Left colon (tissue), 2 donors: ENCODE data around the gene HDAC9. TPM values are rescaled to one million over a fixed set of nuclear protein-coding genes. Genes with fewer than 3 reads are reported as not detected.

Experiments
- ATAC-seq: fragments of 200-7000 bp; cut with Tn5 transposase; one replicate; pipeline ENCODE4 v1.9.1; 2020; ENCODE audit warnings: mild to moderate bottlenecking, moderate library complexity
- DNase-seq, 2 donors: peaks; one replicate each; pipeline ENCODE4 v3.0.0-alpha.2; 2020
- intact Hi-C, 2 donors: fragments of 100-400 bp; cut with DNase I in 1 of 2; cut with micrococcal nuclease in 1 of 2; formaldehyde crosslinking; loops; one replicate each; pipeline versions ENCODE4 v1.11.2 to v1.14.0; 2022; cut with DNase I, micrococcal nuclease
- long read RNA-seq: library from polyadenylated mRNA; unstranded; transcript quantifications from one replicate; pipeline ENCODE4 v2.0.0, GENCODE V29; 2021
- total RNA-seq, 2 donors: library from RNA; stranded (reverse); fragmentation: NEBNext Ultra II Directional; extraction: Animal tissue kit (Norgen Biotek cat#: 25700); gene quantifications; one replicate each; pipeline ENCODE4 v1.2.1, GENCODE V29; 2021
- donor health status: DM: no; HTN: no; CAD: no.
- donor health status: DM: yes; HTN: yes; CAD: no.

Gene HDAC9
- 10 to 100 TPM; 12.3 to 21.7 TPM for total RNA-seq
- long read RNA-seq, partial matches to known transcripts, result 5 of 10 reads
- long read RNA-seq, other reads (novel, unspliced or antisense), result 4 of 10 reads

DNA sequence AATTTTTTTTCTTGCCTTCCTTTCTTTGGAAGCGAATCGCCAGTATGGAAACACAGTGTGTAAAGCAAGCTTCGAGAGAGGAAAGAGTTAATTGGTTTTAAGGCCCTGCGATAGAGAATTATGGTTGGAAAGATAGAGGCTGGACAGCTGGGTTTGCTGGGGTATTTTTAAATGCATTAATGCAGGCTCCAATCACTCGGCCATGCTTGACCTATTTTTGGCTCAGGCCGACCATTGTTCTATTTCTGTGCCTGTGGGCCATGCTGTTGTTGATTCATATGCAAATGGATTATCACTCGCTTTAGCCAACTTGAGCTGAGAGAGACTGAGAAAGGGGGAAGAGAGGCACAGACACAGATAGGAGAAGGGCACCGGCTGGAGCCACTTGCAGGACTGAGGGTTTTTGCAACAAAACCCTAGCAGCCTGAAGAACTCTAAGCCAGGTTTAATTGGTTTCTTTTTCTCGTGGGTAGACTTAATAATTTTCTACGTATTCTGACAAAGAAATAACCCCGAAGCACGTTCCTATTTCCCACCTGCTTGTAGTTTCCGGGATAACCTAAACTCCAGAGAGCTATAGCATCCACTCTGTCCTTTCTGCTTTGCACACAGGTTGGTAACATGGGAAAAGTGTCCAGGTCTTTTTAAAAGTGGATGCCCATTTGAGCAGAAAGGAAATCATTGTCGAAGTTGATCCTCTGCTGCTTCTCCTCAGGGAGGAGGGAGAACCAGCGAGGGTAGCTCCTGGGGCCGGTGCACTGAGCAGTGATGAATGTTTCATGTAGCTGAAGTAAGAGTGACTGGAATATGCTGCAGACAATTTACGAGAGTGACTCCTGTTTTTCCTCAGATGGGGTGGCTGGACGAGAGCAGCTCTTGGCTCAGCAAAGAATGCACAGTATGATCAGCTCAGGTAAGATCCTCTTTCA, at the start of gene HDAC9:
HDAC9 (plus strand) TSS at position 338 of the 929 bp plus-strand sequence; CDS start at position 892, 554 bp downstream.
- intact Hi-C loops, result no loop called here
- DNase-seq (peak in 1 of 2 donors; percentile 21), ATAC-seq (peak; percentile 29)

- DNase-seq, result no peak
- ATAC-seq, result no peak
- intact Hi-C loops, result no loop called here
These were observed 49.5 kb upstream of the HDAC9 start for GRCh38 chr7:18445916-18446520.

- ATAC-seq, result no peak
- no peak for DNase-seq
- intact Hi-C loops, result no loop called here
These were observed 45.5 kb upstream of the HDAC9 start for GRCh38 chr7:18450019-18450418.

DNA sequence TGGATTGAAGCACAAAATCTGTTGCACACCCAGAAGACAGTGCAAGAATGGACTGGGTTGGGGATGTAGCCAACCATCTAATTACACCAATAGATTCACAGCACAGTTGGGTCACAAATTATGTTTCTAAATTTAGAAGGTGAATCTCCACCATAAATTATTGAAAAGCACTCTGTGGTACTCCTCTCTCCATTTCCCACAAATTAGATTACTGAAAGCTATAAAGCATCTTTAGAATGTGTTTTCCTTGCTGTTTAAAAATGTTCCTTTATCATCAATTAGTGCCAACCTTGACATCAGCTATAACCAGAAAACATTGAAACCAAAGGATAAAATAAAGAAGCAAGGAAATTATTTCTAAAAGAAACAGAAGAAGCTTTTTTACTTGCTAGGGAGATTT, 39.9 kb upstream of the HDAC9 start:
- ATAC-seq, result no peak
- intact Hi-C loops, result no loop called here
- DNase-seq, result no peak

GRCh38 chr7:18457832-18458231, 37.7 kb upstream of the HDAC9 start:
- no peak for DNase-seq
- intact Hi-C loops, result no loop called here
- no peak for ATAC-seq

DNA sequence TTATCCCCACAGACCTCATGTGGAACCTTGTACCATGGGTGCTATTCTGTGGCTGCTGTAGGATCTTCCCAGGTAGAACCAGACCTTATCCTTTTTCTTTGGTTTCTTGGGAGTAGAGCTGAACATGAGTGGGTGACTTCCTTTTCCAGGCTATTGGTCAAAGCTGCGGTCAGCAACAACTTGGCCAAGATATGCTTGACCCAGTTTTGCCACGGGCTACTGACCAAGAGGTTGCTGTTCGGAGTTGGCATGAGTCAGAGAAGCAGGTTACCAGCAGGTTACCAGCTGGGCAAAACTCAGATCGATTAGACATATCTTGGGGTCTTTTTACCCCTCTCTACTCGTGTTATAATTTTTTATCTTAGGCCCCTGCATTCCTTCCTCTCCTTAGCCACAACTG, 36.7 kb upstream of the HDAC9 start:
- DNase-seq, result no peak
- no peak for ATAC-seq
- intact Hi-C loops, result no loop called here

DNA sequence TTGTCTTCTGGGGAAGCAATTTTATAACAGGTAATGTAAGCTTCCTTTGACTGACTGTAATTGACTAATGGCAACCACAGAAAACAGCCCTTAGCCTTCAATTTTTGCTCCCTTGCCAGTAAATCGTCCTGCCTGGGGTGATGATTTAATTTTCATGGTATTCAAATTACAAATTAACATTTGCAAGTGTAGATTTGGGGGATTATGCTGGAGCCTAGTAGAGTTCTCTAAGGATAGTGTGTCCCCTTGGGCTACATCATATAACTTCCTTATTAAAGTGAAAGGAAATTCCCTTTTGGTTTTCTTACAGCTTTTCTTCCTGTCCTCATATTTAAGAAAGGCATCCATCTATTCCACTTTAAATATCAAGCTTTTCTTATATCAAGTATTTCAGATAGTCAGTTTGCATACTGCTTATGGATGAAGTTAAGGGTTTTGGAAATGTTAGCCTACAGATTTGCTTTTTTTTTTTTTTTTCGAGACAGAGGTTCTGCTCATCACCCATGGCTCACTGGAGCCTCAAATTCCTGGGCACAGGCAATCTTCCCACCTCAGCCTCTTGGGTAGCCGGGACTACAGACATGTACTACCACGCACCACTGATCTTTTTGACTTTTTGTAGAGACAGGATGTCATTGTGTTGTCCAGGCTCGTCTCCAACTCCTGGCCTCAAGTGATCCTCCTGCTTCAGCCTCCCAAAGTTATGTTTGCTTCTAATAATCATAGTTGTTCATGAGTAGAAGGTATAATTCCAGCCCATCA, 35.9 kb upstream of the HDAC9 start:
- intact Hi-C loops, result no loop called here
- ATAC-seq, result no peak
- DNase-seq, result no peak

- DNase-seq, result no peak
- ATAC-seq, result no peak
- intact Hi-C loops, result no loop called here
These were observed 33.6 kb upstream of the HDAC9 start for GRCh38 chr7:18461785-18462467.

DNA sequence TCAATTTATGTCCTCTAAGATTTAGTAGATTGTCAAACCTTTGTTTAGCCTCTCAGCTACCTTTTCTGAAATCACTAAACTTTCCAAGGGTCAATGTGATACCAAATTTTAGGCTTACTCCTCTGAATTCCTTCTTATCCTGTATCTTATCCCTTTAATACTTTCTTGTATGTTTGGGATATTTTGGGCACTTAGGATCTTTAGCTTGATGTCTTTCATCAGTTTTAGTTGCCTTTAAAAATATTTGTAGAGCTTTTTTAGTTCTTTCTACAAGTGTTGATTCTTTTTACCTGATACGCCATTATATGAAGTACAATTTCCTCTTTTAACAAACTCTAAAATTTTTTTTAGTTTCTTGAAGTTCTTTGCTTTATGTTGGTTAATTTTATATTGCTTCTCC, 30.7 kb upstream of the HDAC9 start:
- intact Hi-C loops, result no loop called here
- ATAC-seq (no peak), DNase-seq (no peak)

GRCh38 chr7:18467011-18467410, 28.5 kb upstream of the HDAC9 start:
- ATAC-seq, result no peak
- no peak for DNase-seq
- intact Hi-C loops, result no loop called here

DNA sequence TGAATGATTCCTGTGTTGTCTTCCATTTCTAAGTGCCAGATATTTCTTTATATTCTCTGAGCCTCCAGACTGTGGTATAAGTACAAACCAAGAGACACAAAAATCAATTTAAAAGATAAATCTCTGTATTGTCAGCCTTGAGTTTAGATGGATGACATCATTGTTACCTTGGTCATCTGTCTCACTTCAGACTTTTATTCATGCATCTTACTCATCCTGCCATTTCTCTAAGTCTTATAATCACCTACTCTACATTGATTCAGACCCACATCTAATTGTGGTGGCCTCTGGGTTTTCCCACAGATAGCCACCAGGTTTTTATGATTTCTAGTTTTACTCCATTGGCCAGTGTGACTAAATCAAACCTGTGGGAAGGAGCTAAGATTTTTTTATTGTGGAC, 26.8 kb upstream of the HDAC9 start:
- intact Hi-C loops, result no loop called here
- no peak for ATAC-seq
- no peak for DNase-seq

- DNase-seq, result no peak
- ATAC-seq, result no peak
- intact Hi-C loops, result no loop called here
These were observed 26.2 kb upstream of the HDAC9 start for GRCh38 chr7:18469316-18469715.

GRCh38 chr7:18471476-18472160, 23.9 kb upstream of the HDAC9 start:
- DNase-seq, result no peak
- no peak for ATAC-seq

DNA sequence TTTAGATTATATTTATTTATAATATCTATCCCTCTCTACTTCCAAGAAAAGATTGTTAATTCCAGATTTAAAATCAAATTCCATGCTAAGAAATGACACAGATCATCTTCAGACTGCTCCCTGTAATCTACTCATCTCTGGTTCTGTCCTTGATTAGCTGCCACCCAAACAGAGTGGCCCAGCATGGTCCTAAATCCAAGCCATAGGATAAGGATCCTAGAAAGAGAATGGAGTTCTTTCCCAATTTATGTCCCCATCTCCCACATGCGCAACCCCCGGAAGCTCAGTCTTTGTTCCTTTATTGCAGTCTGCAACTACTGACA, 23.4 kb upstream of the HDAC9 start:
- DNase-seq (no peak), ATAC-seq (no peak)
- intact Hi-C loops, result no loop called here

More at GRCh38 chr7:18471476-18472160, 23.9 kb upstream of the HDAC9 start:
- intact Hi-C loops, result no loop called here

DNA sequence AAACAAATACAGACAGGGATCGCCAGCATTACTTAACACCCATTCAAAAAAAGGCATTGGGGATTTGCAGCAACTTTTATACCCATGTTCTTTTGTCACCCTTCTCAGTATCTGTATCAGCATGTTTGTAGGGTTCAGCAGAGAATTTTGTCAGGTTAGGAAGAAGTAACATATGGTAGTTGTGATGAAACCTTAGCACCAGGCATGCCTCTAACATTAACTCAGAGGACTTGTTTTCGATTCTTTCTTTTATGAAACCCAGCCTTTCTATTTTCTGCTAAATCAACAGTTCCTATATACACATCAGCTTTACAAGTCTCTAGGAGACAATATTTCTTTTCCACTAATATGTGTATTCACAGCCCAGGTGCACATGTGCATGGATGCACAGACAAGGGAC, 22.4 kb upstream of the HDAC9 start:
- ATAC-seq (no peak), DNase-seq (no peak)
- intact Hi-C loops, result no loop called here

GRCh38 chr7:18474944-18475343, 20.6 kb upstream of the HDAC9 start:
- intact Hi-C loops, result no loop called here
- DNase-seq, result no peak
- no peak for ATAC-seq

DNA sequence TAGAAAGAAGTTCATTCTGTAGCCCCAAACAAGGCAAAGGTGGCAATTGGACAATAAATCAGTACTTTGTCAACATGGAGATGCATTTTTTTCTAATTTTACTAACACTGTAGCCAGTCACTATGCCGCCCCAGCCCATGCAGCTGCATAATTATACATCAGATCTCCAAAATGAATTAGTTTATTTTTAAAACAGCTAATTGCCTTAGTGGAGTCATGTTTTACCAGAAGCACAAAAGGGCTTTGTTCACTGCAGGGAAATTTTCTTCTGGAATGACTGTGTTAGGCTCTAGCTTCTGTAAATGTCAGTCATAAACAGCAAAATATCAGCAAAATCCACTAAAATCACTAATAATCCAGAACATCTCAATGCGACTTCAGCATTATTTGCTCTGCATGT, 20.1 kb upstream of the HDAC9 start:
- intact Hi-C loops, result no loop called here
- ATAC-seq (no peak), DNase-seq (no peak)

- DNase-seq (no peak), ATAC-seq (no peak)
- intact Hi-C loops, result no loop called here
These were observed 13.8 kb upstream of the HDAC9 start for GRCh38 chr7:18481776-18482175.

DNA sequence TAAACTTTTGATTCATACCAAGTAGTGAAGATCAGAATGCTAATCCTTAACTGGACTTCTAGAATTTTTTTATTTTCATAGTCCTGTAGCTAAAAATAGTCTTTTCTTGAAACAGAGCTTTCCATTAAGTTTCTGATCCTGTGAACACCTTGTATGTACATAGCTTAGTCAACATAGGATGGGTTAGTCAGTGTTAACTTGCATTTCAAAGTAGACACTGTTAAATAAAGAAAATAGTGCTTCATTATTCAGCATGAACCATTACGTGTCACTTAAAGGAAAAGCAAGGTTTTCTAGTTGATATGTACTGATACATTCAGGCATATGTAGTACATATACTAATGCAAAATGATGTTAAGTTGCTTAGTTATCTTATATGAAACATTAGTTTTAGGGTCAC, 7.5 kb upstream of the HDAC9 start:
- intact Hi-C loops, result no loop called here
- DNase-seq (no peak), ATAC-seq (no peak)
